GM19455 (cell line): Measurements from ENCODE around the gene GLIS1.
"Not testable (repeated sequence)": the region's sequence is repeated elsewhere in the genome, so short reads cannot be mapped to it uniquely, and the experiment has no call there.

ENCODE experiments used
- ATAC-seq: cut with Tn5 transposase; IDR thresholded peaks from one replicate; pipeline ENCODE4 v1.9.1; 2021; ENCODE audit not compliant: unreplicated experiment

The GLIS1 gene

GRCh38 chr1:53656747-53657530 lies 82.0 kb downstream of the GLIS1 start:
- no peak for ATAC-seq

DNA sequence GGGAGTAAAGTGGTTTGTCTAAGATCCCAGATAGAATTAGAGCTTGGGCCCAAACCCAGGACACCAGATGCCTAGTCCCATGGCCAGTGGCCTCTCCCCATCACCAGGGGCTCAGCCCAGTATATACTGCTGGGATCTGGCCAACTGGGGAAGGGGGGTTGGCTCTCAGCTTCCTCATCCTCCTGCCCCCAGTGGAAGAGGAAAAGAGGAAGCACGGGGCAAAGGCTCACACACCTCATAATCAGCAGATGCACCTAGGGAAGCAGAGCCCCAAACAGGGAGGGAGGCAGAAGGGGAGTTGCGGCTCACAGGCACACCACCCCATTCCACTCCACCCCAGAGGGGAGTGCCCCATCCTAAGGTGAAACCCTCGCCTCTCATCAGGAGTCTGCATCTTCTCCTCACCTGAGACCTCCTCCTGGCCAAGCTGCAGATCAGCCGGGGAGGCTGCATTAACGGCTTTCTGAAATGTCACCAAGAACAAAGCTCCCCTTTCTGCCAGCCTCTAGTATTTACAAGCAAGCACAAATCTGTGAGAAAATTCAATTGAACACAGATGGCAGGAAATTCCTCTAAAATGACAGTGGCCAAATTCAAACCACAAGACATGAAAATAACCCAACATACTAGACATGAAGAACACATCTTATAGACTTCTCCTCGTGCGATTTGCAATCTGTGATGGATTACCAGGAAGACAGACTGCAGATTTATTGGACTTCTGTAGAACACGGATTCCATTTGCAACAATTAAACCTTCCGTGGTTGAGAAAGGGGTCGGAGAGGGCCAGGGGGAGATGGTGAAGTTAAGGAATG lies 82.8 kb downstream of the GLIS1 start:
- ATAC-seq, result no peak

GRCh38 chr1:53654216-53655210 lies 84.5 kb downstream of the GLIS1 start:
- ATAC-seq, result no peak

DNA sequence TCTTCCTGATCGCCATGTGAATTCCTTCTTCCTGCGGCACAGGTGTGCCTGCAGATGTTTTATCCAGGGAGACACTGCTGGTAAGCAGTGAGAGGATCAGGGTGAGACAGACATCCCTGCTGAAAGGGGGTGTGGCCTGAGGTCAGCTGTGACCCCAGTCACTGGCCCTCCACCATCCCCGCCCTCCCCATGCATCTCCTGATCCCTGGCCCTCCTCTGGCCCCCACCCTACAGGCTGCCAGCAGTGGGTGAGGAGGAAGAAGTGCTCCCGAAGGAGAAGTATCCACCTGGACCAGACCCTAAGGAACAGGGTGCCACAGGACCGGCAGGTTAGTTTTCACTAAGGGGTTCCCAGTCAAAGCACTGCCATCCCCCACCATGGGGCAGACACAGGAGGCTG lies 85.3 kb downstream of the GLIS1 start:
- no peak for ATAC-seq

DNA sequence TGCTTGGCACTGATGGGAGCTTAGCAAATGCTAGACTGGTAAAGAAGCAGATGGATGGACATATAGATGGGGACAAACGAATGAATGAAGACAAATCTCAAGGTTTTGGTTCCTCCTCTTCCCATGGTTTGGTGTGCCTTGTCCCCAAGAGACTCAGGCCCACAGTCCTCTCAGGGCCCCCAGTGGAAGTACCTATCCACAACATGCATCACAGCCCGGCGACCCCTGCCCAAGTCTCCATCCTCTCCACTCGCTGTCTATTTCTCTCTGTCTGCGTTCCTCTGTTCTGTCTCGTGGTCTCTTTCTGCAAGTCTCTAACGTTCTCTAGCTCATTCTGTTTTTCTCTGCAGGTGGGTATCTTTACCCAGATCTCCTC lies 85.8 kb downstream of the GLIS1 start:
- ATAC-seq, result no peak

GRCh38 chr1:53652441-53653199 lies 86.3 kb downstream of the GLIS1 start:
- ATAC-seq, result no peak

GRCh38 chr1:53651356-53651755 lies 87.6 kb downstream of the GLIS1 start:
- ATAC-seq, result no peak

DNA sequence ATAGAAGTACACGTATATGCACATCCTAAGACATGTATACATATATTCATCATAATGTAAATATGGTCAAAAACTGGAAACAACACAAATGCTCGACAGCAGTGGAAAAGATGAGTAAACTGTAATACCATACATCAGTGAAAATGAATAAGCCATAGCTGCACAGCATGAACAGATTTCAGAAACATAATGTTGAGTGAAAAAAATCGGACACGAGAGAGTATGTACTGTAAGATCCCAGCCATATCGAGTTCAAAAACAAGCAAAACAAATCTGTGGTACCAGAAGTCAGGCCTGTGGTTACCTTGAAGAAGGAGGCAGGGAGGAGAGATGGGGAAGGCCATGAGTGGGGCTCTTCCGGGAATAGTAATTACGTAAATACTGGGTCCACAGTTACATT lies 90.4 kb downstream of the GLIS1 start:
- ATAC-seq, result no peak

DNA sequence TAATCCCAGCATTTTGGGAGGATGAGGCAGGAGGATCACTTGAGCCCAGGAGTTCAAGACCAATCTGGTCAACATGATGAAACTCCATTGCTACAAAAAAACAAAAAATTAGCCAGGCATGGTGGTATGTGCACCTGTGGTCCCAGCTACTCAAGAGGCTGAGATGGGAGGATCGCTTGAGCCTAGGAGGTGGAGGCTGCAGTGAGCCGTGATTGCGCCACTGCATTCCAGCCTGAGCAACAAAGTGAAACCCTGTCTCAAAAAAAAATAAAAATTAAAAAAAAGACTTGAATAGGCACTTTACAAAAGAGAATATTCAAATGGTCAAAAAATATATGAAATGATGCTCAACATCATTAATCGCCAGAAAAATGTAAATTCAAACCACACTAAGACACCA lies 91.0 kb downstream of the GLIS1 start:
- ATAC-seq, result not testable (repeated sequence)

GRCh38 chr1:53646732-53647131 lies 92.2 kb downstream of the GLIS1 start:
- no peak for ATAC-seq

DNA sequence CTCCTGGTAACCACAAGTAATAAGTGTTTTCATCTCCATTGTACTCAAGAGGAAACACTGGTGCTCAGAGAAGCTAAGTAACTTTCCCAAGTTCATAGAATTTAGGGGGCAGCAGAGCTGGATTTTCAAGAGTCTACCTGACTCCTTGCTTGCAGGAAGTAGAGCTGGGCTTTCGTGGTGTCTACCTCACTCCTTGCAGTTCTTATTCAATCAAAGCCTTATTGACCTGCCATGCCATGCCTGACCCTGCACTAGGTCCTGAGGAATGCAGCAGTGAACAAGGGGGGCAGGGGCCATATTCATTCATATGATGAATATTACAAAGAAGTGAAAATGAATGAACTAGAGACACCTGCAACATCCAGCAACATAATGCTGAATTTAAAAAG lies 93.3 kb downstream of the GLIS1 start:
- no peak for ATAC-seq

DNA sequence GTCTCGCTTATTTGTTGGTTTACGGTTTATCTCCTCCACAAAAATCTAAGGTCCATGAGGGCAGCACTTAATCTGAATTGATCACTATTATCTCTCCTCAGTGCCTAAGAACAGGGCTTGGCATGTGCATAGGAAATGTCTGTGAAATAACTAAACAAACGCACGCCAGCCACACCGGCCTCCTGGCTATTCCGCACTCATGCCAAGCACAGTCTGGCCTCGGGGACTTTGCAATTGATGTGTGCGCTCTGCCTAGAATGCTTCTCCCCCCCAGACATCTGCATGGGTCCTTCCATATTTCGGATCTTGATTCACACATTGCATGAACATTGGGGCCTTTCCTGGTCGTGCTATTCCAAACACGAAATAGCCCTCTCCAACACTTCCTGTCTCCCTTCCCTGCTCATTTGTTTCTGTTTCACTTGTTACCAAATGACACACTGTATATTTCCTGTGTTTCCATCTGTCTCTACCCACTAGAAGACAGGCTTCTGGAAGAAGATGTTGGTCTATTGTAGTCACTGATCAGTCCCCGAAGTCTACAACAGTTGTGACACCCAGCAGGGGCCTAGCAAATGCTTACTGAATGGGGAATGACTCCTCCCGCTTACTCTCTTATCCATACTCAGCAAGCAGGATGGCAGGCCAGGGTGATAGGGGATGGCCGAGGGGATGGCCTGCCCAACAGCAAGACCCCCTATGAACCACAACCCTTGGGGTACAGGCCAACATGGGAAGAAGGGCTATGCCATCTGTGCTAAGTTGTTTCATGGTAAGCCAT lies 93.9 kb downstream of the GLIS1 start:
- ATAC-seq, result no peak

- ATAC-seq, result no peak
Observed at GRCh38 chr1:53644496-53644895, 94.5 kb downstream of the GLIS1 start.

- no peak for ATAC-seq
Observed at GRCh38 chr1:53643881-53644390, 95.0 kb downstream of the GLIS1 start.

GRCh38 chr1:53643041-53643880 lies 95.7 kb downstream of the GLIS1 start:
- no peak for ATAC-seq

- no peak for ATAC-seq
Observed at GRCh38 chr1:53642607-53643006, 96.4 kb downstream of the GLIS1 start.

- ATAC-seq, result no peak
Observed at GRCh38 chr1:53642215-53642555, 96.8 kb downstream of the GLIS1 start.

DNA sequence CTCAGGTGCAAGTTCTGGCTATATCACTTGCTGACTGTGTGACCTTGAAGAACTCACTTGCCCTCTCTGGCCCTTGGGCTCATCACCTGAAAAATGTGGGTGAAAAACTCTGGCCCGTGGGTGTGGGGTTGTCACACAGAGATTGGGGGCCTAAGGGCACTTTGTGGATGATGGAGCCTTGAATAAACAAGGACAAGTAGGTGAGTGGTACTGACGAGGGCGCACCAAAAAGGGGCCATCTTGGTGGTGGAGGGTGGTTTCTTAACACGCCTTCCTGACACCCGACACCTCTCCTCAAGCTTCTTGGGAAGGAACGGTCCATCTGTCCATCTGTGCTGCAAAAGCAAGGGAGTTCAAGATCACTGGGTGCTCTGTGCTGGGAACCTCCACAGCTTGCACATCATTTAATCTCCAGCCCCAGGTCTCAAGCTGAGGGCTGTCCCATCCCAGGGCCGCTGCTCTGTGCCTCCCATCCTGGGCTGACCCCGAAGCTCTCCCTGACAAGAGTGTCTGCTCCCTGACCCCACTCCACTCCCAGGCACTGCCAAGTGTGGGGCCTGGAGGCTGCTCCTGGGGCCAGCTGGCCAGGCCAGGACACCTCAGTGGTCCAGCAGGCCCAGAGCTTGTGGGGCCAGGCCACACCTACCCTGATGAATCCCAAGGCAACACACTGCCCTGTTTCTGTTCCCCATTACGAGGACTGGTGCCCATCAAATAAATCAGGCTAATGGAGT lies 97.3 kb downstream of the GLIS1 start:
- ATAC-seq, result no peak
